ENCODE results near the gene GNG13.

The GNG13 gene

DNA sequence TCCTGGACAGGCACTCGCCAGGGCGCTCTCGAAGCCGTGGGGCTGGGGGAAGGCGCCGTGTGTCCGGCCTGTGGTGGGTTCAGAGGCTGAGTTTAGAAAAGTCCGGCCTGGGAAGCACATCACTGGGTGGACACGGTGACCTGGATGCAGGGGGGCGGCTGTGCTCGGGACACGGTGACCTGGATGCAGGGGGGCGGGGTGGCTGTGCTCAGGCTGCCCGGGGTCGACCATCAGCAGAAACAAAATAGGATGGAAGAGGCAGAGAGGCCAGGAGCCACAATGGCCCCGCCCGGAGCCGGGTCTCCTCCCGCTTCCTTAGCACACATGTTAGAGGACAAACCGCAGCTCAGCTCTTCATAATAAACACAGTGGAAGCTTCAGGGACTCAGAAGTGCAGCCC is 43.2 kb upstream of the GNG13 start:
- no peak for TF ChIP-seq ZFX (IDR thresholded peaks at IDR 0.05)
- TF ChIP-seq, protein P1, sequence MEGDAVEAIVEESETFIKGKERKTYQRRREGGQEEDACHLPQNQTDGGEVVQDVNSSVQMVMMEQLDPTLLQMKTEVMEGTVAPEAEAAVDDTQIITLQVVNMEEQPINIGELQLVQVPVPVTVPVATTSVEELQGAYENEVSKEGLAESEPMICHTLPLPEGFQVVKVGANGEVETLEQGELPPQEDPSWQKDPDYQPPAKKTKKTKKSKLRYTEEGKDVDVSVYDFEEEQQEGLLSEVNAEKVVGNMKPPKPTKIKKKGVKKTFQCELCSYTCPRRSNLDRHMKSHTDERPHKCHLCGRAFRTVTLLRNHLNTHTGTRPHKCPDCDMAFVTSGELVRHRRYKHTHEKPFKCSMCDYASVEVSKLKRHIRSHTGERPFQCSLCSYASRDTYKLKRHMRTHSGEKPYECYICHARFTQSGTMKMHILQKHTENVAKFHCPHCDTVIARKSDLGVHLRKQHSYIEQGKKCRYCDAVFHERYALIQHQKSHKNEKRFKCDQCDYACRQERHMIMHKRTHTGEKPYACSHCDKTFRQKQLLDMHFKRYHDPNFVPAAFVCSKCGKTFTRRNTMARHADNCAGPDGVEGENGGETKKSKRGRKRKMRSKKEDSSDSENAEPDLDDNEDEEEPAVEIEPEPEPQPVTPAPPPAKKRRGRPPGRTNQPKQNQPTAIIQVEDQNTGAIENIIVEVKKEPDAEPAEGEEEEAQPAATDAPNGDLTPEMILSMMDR (conservative IDR thresholded peaks at IDR 0.05): no peak

DNA sequence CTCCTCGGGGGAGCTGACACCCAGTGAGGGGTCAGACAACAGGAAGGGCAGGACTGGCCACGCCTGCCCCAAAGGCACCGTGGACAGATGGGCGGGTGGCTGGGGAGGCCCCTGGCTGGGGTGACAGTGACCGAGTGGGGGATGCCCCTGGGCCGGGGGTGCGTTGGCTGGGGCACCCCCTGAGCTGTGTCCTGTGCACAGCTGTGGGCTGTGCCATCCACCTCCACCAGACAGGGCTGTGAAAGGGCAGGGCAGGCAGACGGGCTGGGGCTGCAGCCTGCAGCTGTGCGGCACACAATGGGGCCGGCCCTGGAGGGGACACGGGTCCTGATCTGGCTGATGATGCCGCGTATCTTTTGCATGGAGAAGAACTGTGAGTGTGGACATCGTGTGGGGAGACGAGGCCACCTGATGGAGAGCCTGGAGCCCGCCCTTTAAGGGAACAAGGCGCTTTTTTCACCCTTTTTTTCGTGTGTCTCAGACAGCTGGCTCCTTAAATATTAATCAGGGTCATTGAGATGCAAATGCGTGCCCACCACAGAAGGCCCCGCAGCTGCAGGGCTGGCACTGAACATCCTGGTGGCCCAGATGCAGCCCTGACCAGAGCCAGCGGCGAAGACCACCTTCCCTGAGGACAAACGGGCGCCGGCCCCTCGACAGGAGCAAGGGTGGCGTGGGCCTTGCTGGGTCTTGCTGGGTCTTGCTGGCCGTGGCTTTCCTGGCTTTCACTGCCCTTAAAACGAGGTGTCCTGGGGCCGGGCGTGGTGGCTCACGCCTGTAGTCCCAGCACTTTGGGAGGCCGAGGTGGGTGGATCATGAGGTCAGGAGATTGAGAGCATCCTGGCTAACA is 42.4 kb upstream of the GNG13 start:
- TF ChIP-seq, protein P1 (conservative IDR thresholded peaks at IDR 0.05): no peak
- no peak for TF ChIP-seq ZFX (IDR thresholded peaks at IDR 0.05)
- H3K27ac ChIP-seq: no peak overlapping the region

More for the DNA sequence above, 43.2 kb upstream of the GNG13 start:
- H3K27ac ChIP-seq: no peak overlapping the region

DNA sequence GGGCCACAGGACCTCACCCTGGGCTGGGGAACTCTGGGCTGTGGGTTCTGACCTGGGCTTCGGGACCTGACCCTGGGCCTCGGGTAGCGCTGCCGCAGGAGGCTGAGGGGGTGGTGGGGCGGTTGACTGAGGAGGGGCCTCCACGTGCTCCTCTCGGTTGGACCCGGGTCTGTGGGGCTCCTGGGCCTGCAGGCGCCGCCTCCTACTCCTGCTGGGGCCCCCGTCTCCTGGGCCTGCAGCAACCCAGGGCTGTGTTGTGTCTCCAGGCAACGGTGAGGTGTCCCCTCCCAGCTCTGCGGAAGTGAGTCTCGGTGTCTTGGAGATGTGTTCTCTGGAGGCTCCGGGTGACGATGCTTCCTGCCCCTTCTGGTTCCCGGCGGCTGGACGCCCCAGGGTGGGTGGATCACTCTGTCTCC is 41.5 kb upstream of the GNG13 start:
- no peak overlapping the region for H3K27ac ChIP-seq
- TF ChIP-seq, protein P1 (conservative IDR thresholded peaks at IDR 0.05): no peak
- TF ChIP-seq ZFX (IDR thresholded peaks at IDR 0.05): no peak

DNA sequence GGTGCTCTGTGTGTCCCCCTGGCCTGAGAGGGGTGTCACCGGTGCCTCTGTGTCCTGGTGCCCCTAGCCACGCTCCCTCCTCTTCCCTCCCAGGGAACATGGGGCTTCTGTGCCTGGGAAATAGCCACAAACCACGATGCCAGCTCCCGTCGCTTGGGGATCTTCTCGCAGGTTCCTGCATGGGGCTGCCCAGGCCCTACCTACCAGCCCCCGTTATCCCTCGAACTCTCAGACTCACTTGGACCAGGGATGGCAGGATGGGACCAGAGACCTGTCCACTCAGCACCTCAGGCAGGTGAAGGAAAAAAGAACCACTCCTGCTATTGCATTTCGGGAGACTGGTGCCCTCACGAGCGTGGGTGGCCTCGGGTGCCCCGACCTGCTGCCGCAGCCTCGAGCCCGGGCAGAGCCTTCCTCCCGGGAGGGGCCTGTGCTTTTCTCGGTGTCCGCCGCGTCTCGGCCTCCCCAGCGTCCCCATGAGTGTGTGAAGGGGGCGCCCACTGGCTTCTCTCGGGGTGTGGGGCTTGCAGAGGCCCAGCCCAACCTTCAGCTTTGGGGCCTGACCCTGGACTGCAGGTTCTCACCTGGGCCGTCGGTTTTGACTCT is 41.0 kb upstream of the GNG13 start:
- no peak overlapping the region for H3K27ac ChIP-seq
- TF ChIP-seq, protein P1 (conservative IDR thresholded peaks at IDR 0.05): no peak
- no peak for TF ChIP-seq ZFX (IDR thresholded peaks at IDR 0.05)

DNA sequence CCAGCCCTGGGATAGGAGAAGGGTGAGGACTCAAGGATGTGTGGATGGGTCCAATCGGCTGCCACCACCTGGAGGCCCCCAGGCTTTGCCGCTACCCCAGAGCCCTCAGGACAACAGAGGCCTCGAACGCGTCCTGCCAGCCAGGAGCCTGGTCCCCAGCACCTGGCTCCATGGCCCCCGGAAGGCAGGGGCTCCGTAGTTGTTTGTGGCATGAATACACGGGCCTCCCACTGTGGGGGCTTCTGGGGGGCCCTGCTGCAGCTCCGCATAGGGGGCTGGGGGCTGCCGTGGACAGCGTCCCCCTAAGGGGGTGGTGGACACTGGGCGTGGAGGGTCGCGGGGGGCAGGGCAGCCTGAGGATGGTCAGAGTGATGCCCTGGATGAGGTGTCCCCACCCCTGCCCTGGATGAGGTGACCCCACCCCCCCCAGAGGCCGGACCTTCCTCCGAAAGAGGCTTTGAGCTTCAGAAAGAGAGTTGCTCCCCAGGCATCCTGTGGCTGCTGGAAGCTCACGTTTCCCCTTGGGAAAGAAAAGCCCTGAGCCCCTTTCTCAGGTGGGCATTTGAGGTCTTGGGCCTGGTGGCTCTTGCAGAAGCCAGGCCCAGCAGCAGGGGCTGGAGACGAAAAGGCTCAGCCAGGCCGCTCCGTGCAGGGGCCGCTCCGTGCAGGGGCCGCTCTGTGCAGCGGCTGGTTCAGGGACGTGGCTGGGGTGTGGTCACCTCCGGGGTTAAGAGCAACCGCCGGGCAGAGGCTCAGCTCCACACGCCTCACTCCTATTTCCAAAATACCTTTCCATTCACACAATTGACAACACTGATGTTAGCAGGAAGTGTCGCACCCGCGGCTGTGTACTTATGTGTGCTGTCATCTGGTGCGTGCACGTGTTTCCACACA is 40.3 kb upstream of the GNG13 start:
- TF ChIP-seq ZFX (IDR thresholded peaks at IDR 0.05): no peak
- TF ChIP-seq, protein P1 (conservative IDR thresholded peaks at IDR 0.05): no peak

DNA sequence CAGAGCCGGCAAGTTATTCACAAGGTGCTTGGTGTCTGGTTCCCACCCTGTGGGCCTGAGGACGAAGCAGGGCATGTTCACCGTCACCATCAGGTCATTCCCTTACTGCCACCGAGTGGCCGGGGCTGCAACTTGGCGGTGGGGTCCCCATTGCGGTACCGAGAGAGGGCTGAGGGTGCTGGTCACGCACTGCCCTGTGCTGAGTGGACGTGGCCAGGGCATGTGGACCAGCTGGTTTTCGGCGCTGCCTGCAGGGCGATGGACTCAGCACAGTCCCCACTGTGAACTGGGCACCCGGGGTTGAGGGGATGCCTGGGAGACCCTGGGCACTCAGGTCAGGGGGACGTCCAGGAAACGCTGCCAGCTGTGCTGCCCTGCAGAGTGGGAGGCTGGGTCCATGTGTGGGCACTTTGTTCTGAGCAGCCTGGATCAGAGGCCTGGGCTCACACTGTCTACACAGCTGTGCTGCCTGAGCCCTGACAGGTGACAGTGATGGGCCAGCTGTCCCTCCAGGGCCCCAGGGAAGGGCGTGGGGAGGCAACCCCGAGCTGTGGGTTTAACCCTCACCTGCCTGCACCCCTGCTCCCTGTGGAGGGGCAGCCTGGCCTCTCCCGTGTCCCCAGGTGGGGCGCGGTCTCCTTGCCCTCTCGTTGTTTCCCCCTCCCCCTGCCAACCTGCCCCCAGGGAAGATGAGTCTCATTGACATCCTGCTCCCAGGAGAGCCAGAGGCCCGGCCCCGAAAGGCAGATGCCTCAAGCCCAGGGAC is 39.3 kb upstream of the GNG13 start:
- no peak overlapping the region for H3K27ac ChIP-seq
- TF ChIP-seq ZFX (IDR thresholded peaks at IDR 0.05): no peak
- TF ChIP-seq, protein P1 (conservative IDR thresholded peaks at IDR 0.05): no peak

More for the DNA sequence above, 40.3 kb upstream of the GNG13 start:
- no peak overlapping the region for H3K27ac ChIP-seq

All from C4-2B (cell line).